WTC11 (cell line): ENCODE results near the gene PGAP3. TPM values are rescaled to one million over a fixed set of nuclear protein-coding genes. Genes with fewer than 3 reads are reported as not detected.
A peak's percentile ranks its signal among the peaks of the same experiment; 100 is the strongest.

Experiments
- ATAC-seq: fragments of 200-7000 bp; cut with Tn5 transposase; 2 replicates; pipeline ENCODE4 v1.10.0; 2021; ENCODE audit warnings: mild to moderate bottlenecking, moderate library complexity
- CTCF ChIA-PET: fragments of 300-600 bp; sonication (Branson Sonifier 250); formaldehyde crosslinking; loops from one replicate; lab custom pipeline; 2021; ENCODE audit warnings: antibody characterized with exemption; lab: Charles Lee
- POLR2A ChIA-PET: fragments of 350-600 bp; sonication (Branson Sonifier 250); formaldehyde crosslinking; loops from one replicate; lab custom pipeline; 2021; ENCODE audit warnings: antibody characterized with exemption; lab: Charles Lee
- DNase-seq: peaks from one replicate; pipeline ENCODE4 v3.0.0; 2021; ENCODE audit warnings: low spot score
- H3K27ac Mint-ChIP-seq: 2 replicates; pipeline ENCODE4 v1.8.0; 2021; ENCODE audit warnings: mixed read lengths
- H3K27me3 Mint-ChIP-seq: 2 replicates; pipeline ENCODE4 v1.8.0; 2021; ENCODE audit warnings: low read depth, mild to moderate bottlenecking, moderate library complexity, mixed read lengths
- H3K36me3 Mint-ChIP-seq: 2 replicates; pipeline ENCODE4 v1.8.0; 2021; ENCODE audit warnings: mixed read lengths
- H3K4me1 Mint-ChIP-seq: 2 replicates; pipeline ENCODE4 v1.8.0; 2022; ENCODE audit warnings: mixed read lengths
- H3K4me3 Mint-ChIP-seq: 2 replicates; pipeline ENCODE4 v1.8.0; 2021; ENCODE audit warnings: mild to moderate bottlenecking, moderate library complexity, mixed read lengths
- H3K9me3 Mint-ChIP-seq: 2 replicates; pipeline ENCODE4 v1.8.0; 2021; ENCODE audit warnings: mixed read lengths
- ATF1 ChIP-seq: sonication (generic); formaldehyde crosslinking; IDR thresholded peaks from 2 replicates; pipeline ENCODE4 v1.8.1; 2023; ENCODE audit warnings: mild to moderate bottlenecking, moderate library complexity, missing genetic modification reagents
- ATF3 ChIP-seq: sonication (generic); formaldehyde crosslinking; conservative IDR thresholded peaks from 2 replicates; pipeline ENCODE4 v1.8.1; 2022; ENCODE audit warnings: mild to moderate bottlenecking, missing genetic modification reagents
- CDX4 ChIP-seq: fragments of 250-450 bp; sonication (Bioruptor Pico); IDR thresholded peaks from 2 replicates; pipeline ENCODE4 v1.9.0; 2021; ENCODE audit warnings: moderate library complexity, mild to moderate bottlenecking, inconsistent platforms, borderline replicate concordance
- ELF4 ChIP-seq: sonication (generic); formaldehyde crosslinking; IDR thresholded peaks from 2 replicates; pipeline ENCODE4 v1.8.1; 2022; ENCODE audit warnings: low read depth, mild to moderate bottlenecking, moderate library complexity, missing genetic modification reagents
- ESRRA ChIP-seq: sonication (generic); formaldehyde crosslinking; IDR thresholded peaks from 2 replicates; pipeline ENCODE4 v1.8.1; 2022; ENCODE audit warnings: mild to moderate bottlenecking, missing genetic modification reagents, borderline replicate concordance
- FOXK1 ChIP-seq: sonication (generic); formaldehyde crosslinking; IDR thresholded peaks from 2 replicates; pipeline ENCODE4 v1.8.0; 2022; ENCODE audit warnings: mild to moderate bottlenecking, moderate library complexity, missing genetic modification reagents
- IRF1 ChIP-seq: sonication (generic); formaldehyde crosslinking; IDR thresholded peaks from 2 replicates; pipeline ENCODE4 v1.8.0; 2023; ENCODE audit warnings: missing genetic modification reagents
- JAZF1 ChIP-seq: fragments of 250-450 bp; sonication (Bioruptor Pico); IDR thresholded peaks from 2 replicates; pipeline ENCODE4 v1.9.0; 2021; ENCODE audit warnings: moderate library complexity, mild to moderate bottlenecking, inconsistent platforms
- JUN ChIP-seq: sonication (generic); formaldehyde crosslinking; IDR thresholded peaks from 2 replicates; pipeline ENCODE4 v1.8.0; 2023; ENCODE audit warnings: mild to moderate bottlenecking, missing genetic modification reagents
- KAT7 ChIP-seq: sonication (generic); formaldehyde crosslinking; IDR thresholded peaks from 2 replicates; pipeline ENCODE4 v1.8.1; 2023; ENCODE audit warnings: missing genetic modification reagents, mild to moderate bottlenecking, borderline replicate concordance
- NR1H2 ChIP-seq: sonication (generic); formaldehyde crosslinking; IDR thresholded peaks from 2 replicates; pipeline ENCODE4 v1.9.0; 2021; ENCODE audit warnings: mild to moderate bottlenecking, moderate library complexity, missing genetic modification reagents
- TEAD1 ChIP-seq: sonication (generic); formaldehyde crosslinking; IDR thresholded peaks from 2 replicates; pipeline ENCODE4 v1.8.0; 2022; ENCODE audit warnings: mild to moderate bottlenecking, missing genetic modification reagents
- TEAD4 ChIP-seq: sonication (generic); formaldehyde crosslinking; IDR thresholded peaks from 2 replicates; pipeline ENCODE4 v1.8.0; 2022; ENCODE audit warnings: mild to moderate bottlenecking, missing genetic modification reagents
- USF2 ChIP-seq: sonication (generic); formaldehyde crosslinking; IDR thresholded peaks from 2 replicates; pipeline ENCODE4 v1.8.1; 2023; ENCODE audit warnings: mild to moderate bottlenecking, missing genetic modification reagents, moderate library complexity
- ZBTB21 ChIP-seq: sonication (generic); formaldehyde crosslinking; IDR thresholded peaks from 2 replicates; pipeline ENCODE4 v1.8.1; 2023; ENCODE audit warnings: mild to moderate bottlenecking, missing genetic modification reagents, borderline replicate concordance
- ZNF138 ChIP-seq: sonication (generic); formaldehyde crosslinking; conservative IDR thresholded peaks from 2 replicates; pipeline ENCODE4 v1.8.1; 2022; ENCODE audit warnings: mild to moderate bottlenecking, moderate library complexity, missing genetic modification reagents
- ZNF416 ChIP-seq: fragments of 250-450 bp; sonication (Bioruptor Pico); IDR thresholded peaks from 2 replicates; pipeline ENCODE4 v1.9.0; 2021; ENCODE audit warnings: mild to moderate bottlenecking, inconsistent platforms
- ZNF671 ChIP-seq: fragments of 250-450 bp; sonication (Bioruptor Pico); IDR thresholded peaks from 2 replicates; pipeline ENCODE4 v1.8.0; 2021; ENCODE audit warnings: mild to moderate bottlenecking
- ZSCAN18 ChIP-seq: fragments of 250-450 bp; sonication (Bioruptor Pico); IDR thresholded peaks from 2 replicates; pipeline ENCODE4 v2.1.2; 2022; ENCODE audit warnings: mild to moderate bottlenecking, moderate library complexity
- total RNA-seq: library from RNA; stranded (reverse); gene quantifications from 3 replicates; pipeline ENCODE4 v1.2.3, GENCODE V29; 2021
- TF ChIP-seq, protein P1 (sequence below): fragments of 250-450 bp; sonication (Bioruptor Pico); IDR thresholded peaks from 2 replicates; pipeline ENCODE4 v1.9.0; 2021; ENCODE audit warnings: mild to moderate bottlenecking
- TF ChIP-seq, protein P2 (sequence below): fragments of 250-450 bp; sonication (Bioruptor Pico); IDR thresholded peaks from 2 replicates; pipeline ENCODE4 v1.8.0; 2021; ENCODE audit warnings: mild to moderate bottlenecking
- TF ChIP-seq, protein P3 (sequence below): sonication (generic); formaldehyde crosslinking; IDR thresholded peaks from 2 replicates; pipeline ENCODE4 v1.8.1; 2023; ENCODE audit warnings: mild to moderate bottlenecking, missing genetic modification reagents

PGAP3 gene
- total RNA-seq, 1 experiment from 2014 or later = 24.9 TPM

- peak overlapping the region; percentile 89 for H3K4me3 Mint-ChIP-seq
- H3K27me3 Mint-ChIP-seq = no peaks in the 10 kb centered on the region
- H3K27ac Mint-ChIP-seq = peak overlapping the region; percentile 91
- peaks cover 23% of the 10 kb centered on the region for H3K36me3 Mint-ChIP-seq
- CTCF ChIA-PET = interaction anchor here (0.6 to 4.3 kb wide), 46 partner anchors 7 to 757 kb away, joined by 3 to 79 read pairs (median 4); partner anchors contain the start of genes ERBB2, PGAP3, PNMT and TCAP
- peaks cover 14% of the 10 kb centered on the region for H3K4me1 Mint-ChIP-seq
- TF ChIP-seq, protein P1, sequence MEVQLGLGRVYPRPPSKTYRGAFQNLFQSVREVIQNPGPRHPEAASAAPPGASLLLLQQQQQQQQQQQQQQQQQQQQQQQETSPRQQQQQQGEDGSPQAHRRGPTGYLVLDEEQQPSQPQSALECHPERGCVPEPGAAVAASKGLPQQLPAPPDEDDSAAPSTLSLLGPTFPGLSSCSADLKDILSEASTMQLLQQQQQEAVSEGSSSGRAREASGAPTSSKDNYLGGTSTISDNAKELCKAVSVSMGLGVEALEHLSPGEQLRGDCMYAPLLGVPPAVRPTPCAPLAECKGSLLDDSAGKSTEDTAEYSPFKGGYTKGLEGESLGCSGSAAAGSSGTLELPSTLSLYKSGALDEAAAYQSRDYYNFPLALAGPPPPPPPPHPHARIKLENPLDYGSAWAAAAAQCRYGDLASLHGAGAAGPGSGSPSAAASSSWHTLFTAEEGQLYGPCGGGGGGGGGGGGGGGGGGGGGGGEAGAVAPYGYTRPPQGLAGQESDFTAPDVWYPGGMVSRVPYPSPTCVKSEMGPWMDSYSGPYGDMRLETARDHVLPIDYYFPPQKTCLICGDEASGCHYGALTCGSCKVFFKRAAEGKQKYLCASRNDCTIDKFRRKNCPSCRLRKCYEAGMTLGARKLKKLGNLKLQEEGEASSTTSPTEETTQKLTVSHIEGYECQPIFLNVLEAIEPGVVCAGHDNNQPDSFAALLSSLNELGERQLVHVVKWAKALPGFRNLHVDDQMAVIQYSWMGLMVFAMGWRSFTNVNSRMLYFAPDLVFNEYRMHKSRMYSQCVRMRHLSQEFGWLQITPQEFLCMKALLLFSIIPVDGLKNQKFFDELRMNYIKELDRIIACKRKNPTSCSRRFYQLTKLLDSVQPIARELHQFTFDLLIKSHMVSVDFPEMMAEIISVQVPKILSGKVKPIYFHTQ (CRISPR knock-in tag) = 0 out of 2 replicates have a peak, but pooled peaks have one; percentile 1
- no peak for TF ChIP-seq TEAD1 (CRISPR knock-in tag)
- TF ChIP-seq, all 79 proteins: peak for 1
- no peaks in the 10 kb centered on the region for H3K9me3 Mint-ChIP-seq
- POLR2A ChIA-PET = interaction anchor here (0.6 to 2.2 kb wide), 8 partner anchors 10 to 372 kb away, joined by 3 to 16 read pairs (median 3); partner anchors contain the start of genes ERBB2 and PGAP3
- DNase-seq (no peak), ATAC-seq (no peak)
These were observed 41.5 kb upstream of the PGAP3 start for GRCh38 chr17:39729280-39729851.

DNA sequence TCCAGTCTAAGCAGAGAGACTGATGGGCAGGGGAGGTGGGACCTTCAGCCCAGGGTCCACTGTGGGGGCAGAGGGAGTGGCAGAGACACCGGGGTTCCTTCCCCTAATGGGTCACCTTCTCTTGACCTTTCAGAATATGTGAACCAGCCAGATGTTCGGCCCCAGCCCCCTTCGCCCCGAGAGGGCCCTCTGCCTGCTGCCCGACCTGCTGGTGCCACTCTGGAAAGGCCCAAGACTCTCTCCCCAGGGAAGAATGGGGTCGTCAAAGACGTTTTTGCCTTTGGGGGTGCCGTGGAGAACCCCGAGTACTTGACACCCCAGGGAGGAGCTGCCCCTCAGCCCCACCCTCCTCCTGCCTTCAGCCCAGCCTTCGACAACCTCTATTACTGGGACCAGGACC is 39.7 kb upstream of the PGAP3 start:
- DNase-seq (no peak), ATAC-seq (no peak)
- CTCF ChIA-PET = interaction anchor here (3.7 to 4.3 kb wide), 2 partner anchors 25 to 106 kb away, joined by 33 to 77 read pairs; partner anchors contain the start of gene ERBB2
- POLR2A ChIA-PET = no interaction called here
- TF ChIP-seq IRF1 (CRISPR knock-in tag) = no peak
- no peak for TF ChIP-seq USF2 (CRISPR knock-in tag)
- TF ChIP-seq, protein P2, sequence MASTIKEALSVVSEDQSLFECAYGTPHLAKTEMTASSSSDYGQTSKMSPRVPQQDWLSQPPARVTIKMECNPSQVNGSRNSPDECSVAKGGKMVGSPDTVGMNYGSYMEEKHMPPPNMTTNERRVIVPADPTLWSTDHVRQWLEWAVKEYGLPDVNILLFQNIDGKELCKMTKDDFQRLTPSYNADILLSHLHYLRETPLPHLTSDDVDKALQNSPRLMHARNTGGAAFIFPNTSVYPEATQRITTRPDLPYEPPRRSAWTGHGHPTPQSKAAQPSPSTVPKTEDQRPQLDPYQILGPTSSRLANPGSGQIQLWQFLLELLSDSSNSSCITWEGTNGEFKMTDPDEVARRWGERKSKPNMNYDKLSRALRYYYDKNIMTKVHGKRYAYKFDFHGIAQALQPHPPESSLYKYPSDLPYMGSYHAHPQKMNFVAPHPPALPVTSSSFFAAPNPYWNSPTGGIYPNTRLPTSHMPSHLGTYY (CRISPR knock-in tag) = no peak
- no peak for TF ChIP-seq KAT7
- TF ChIP-seq ESRRA (CRISPR knock-in tag) = no peak
- no peak for TF ChIP-seq CDX4
- no peak for TF ChIP-seq ZBTB21
- TF ChIP-seq NR1H2 (CRISPR knock-in tag) = no peak
- no peak for TF ChIP-seq ZNF138 (CRISPR knock-in tag)
- no peak for TF ChIP-seq TEAD4 (CRISPR knock-in tag)
- TF ChIP-seq, protein P3, sequence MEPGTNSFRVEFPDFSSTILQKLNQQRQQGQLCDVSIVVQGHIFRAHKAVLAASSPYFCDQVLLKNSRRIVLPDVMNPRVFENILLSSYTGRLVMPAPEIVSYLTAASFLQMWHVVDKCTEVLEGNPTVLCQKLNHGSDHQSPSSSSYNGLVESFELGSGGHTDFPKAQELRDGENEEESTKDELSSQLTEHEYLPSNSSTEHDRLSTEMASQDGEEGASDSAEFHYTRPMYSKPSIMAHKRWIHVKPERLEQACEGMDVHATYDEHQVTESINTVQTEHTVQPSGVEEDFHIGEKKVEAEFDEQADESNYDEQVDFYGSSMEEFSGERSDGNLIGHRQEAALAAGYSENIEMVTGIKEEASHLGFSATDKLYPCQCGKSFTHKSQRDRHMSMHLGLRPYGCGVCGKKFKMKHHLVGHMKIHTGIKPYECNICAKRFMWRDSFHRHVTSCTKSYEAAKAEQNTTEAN (CRISPR knock-in tag) = no peak
- TF ChIP-seq JUN = no peak
- TF ChIP-seq ATF3 (CRISPR knock-in tag) = no peak
- no peak for TF ChIP-seq JAZF1
- TF ChIP-seq ZNF416 = no peak
- no peak for TF ChIP-seq ELF4 (CRISPR knock-in tag)
- no peak for TF ChIP-seq FOXK1 (CRISPR knock-in tag)
- TF ChIP-seq ZNF671 = no peak
- TF ChIP-seq ZSCAN18 (CRISPR knock-in tag) = no peak
- no peak for TF ChIP-seq ATF1 (CRISPR knock-in tag)
- Mint-ChIP-seq H3K36me3 (peaks cover 31% of the 10 kb centered on the region), H3K27me3 (no peaks in the 10 kb centered on the region), H3K4me1 (peaks cover 22% of the 10 kb centered on the region), H3K9me3 (no peaks in the 10 kb centered on the region), H3K27ac (no peak overlapping the region), H3K4me3 (no peak overlapping the region)
